ENCODE data around the gene SNRNP200. TPM values are rescaled to one million over a fixed set of nuclear protein-coding genes. Genes with fewer than 3 reads are reported as not detected.

The SNRNP200 gene
- total RNA-seq, 4 donors from 2014 or later = 67.8 to 106 (median 83.4) TPM

GRCh38 chr2:96344011-96344410 is 38.7 kb upstream of the SNRNP200 start:
- no peak for TF ChIP-seq CTCF (IDR thresholded peaks at IDR 0.05; ENCODE audit: low read depth)

DNA sequence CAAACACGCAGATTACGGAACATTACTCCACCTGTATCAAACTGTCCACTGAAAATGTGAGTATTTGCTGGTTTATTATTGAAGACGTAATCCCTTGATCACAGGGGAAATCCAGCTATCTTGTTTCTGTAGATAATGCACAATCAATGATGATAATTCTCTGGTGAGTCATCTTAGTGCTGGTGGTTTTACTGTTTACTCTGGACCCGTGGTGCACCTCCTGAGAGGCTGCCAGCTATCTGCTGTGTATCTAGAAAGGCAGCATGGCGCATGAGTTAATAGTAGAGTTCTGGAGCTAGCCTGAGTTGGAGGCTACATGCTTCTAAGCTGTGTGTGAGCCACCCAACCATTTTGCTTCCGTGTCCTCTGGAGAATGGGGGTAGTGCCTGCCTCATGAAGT is 36.7 kb upstream of the SNRNP200 start:
- TF ChIP-seq CTCF (IDR thresholded peaks at IDR 0.05; ENCODE audit: low read depth) = no peak

- no peak for TF ChIP-seq CTCF (IDR thresholded peaks at IDR 0.05; ENCODE audit: low read depth)
Measured at GRCh38 chr2:96341641-96342040, 36.3 kb upstream of the SNRNP200 start.

GRCh38 chr2:96340493-96341414 is 35.4 kb upstream of the SNRNP200 start:
- TF ChIP-seq CTCF (IDR thresholded peaks at IDR 0.05; ENCODE audit: low read depth) = no peak

DNA sequence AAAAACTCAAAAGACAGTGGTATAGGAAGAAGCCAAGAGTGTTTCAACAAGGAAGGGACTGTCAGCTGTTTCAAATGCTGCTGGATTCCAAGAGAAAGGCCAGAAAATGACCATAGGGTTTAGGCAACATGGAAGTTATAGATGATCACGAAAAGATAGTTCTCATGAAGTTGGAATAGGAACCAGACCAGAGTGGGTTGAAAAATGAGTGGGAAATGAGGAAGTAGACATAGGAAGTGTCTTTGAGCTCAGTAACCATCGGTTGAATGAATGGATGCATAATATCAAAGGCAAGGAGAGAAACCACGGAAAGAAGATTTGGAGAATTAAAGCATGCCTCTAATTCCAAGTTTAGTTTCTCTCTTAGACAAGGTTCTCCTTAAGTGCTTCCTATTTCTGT is 31.5 kb upstream of the SNRNP200 start:
- TF ChIP-seq CTCF (IDR thresholded peaks at IDR 0.05; ENCODE audit: low read depth) = no peak

DNA sequence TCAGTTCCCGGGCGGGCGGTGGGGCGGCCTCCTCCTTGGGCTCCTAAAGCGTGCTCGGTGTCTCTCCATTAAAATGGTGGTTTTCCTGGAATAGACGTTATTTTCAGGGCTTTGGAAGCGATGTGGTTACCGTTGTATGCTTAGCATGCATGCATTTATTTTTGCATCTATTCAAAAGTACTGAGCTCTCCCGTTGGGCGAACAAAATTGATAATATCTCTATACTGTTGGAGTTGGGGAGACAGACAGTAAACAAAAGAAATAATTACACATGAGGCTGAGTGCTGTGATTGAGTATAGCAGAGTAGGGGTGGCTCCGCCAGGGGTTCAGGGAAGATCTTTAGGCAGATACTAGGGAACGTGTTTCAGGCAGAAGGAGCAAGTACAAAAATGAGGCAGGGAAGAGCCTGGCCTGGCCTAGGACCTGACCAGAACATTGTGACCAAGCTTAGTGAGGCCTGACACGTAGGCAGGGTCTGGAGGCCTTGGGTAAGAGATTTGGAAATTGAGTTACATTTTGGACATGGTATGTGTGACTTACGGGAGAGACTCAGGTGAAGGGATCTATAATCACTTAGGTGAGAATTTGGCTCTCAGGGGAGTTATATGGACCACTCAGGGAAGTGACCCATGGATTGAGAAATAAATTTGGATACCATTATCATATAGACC is 30.9 kb upstream of the SNRNP200 start:
- no peak for TF ChIP-seq CTCF (IDR thresholded peaks at IDR 0.05; ENCODE audit: low read depth)

- no peak for TF ChIP-seq CTCF (IDR thresholded peaks at IDR 0.05; ENCODE audit: low read depth)
Measured at GRCh38 chr2:96333708-96334107, 28.4 kb upstream of the SNRNP200 start.

All from subcutaneous adipose tissue (tissue), 4 donors.